Neural progenitor cell (in vitro differentiated cells): Measurements from ENCODE around the gene VWC2L. TPM values are rescaled to one million over a fixed set of nuclear protein-coding genes. Genes with fewer than 3 reads are reported as not detected.

Experiments
- DNase-seq: peaks from one replicate; pipeline ENCODE4 v3.0.0-alpha.2; 2016; ENCODE audit warnings: low spot score
- H2AFZ ChIP-seq: fragments of 200-600 bp; sonication (generic); replicated peaks from 2 replicates; pipeline ENCODE4 v1.6.1; 2016; ENCODE audit warnings: antibody characterized with exemption
- H3F3A ChIP-seq: fragments of 200-600 bp; sonication (generic); 2 replicates; pipeline ENCODE4 v1.6.1; 2016; ENCODE audit warnings: antibody characterized with exemption, low read depth
- H3K27ac ChIP-seq: fragments of 200-600 bp; sonication (generic); 2 replicates; pipeline ENCODE4 v1.5.1; 2016; ENCODE audit warnings: mild to moderate bottlenecking
- H3K27me3 ChIP-seq: fragments of 200-600 bp; sonication (generic); 2 replicates; pipeline ENCODE4 v1.6.1; 2016; ENCODE audit warnings: mild to moderate bottlenecking, moderate library complexity
- H3K36me3 ChIP-seq: fragments of 200-600 bp; sonication (generic); 2 replicates; pipeline ENCODE4 v1.5.1; 2016
- H3K4me1 ChIP-seq: fragments of 200-600 bp; sonication (generic); 2 replicates; pipeline ENCODE4 v1.6.1; 2016; ENCODE audit warnings: mixed run types
- H3K4me2 ChIP-seq: fragments of 200-600 bp; sonication (generic); 2 replicates; pipeline ENCODE4 v1.6.1; 2016
- H3K4me3 ChIP-seq: fragments of 200-600 bp; sonication (generic); 2 replicates; pipeline ENCODE4 v1.5.1; 2016
- H3K79me2 ChIP-seq: fragments of 200-600 bp; sonication (generic); 2 replicates; pipeline ENCODE4 v1.6.1; 2016; ENCODE audit warnings: low read depth
- H3K9ac ChIP-seq: fragments of 200-600 bp; sonication (generic); 2 replicates; pipeline ENCODE4 v1.6.1; 2016
- H3K9me3 ChIP-seq: fragments of 200-600 bp; sonication (generic); 2 replicates; pipeline ENCODE4 v1.5.1; 2016; ENCODE audit warnings: low read depth
- H4K20me1 ChIP-seq: fragments of 200-600 bp; sonication (generic); 2 replicates; pipeline ENCODE4 v1.6.1; 2016; ENCODE audit warnings: low read depth
- H3K27ac Mint-ChIP-seq: 3 replicates; pipeline ENCODE4 v1.8.0; 2021; ENCODE audit warnings: mixed read lengths
- H3K27me3 Mint-ChIP-seq: 2 replicates; pipeline ENCODE4 v1.8.0; 2022; ENCODE audit warnings: low read depth, mild to moderate bottlenecking, inconsistent platforms, moderate library complexity, mixed read lengths; ENCODE audit not compliant: insufficient read depth
- H3K36me3 Mint-ChIP-seq: 3 replicates; pipeline ENCODE4 v1.8.0; 2021; ENCODE audit warnings: mixed read lengths
- H3K4me1 Mint-ChIP-seq: 3 replicates; pipeline ENCODE4 v1.8.0; 2021; ENCODE audit warnings: mixed read lengths
- H3K4me3 Mint-ChIP-seq: 3 replicates; pipeline ENCODE4 v1.8.0; 2021; ENCODE audit warnings: mild to moderate bottlenecking, moderate library complexity, mixed read lengths
- H3K9me3 Mint-ChIP-seq: 3 replicates; pipeline ENCODE4 v1.8.0; 2020; ENCODE audit warnings: mixed read lengths
- EZH2 ChIP-seq: fragments of 200-600 bp; sonication (generic); IDR thresholded peaks from 2 replicates; pipeline ENCODE4 v1.6.1; 2017; ENCODE audit warnings: antibody characterized with exemption, mild to moderate bottlenecking, moderate library complexity
- EZH2phosphoT487 ChIP-seq: fragments of 200-600 bp; sonication (generic); IDR thresholded peaks from 2 replicates; pipeline ENCODE4 v1.6.1; 2017; ENCODE audit warnings: antibody characterized with exemption
- total RNA-seq: library from RNA; depleted of rRNA; stranded (reverse); fragments of >200 nt; gene quantifications from 2 replicates; pipeline ENCODE4 v1.2.3, GENCODE V29; 2015; ENCODE audit warnings: low replicate concordance
- TF ChIP-seq, protein P1 (sequence below): fragments of 200-600 bp; sonication (generic); IDR thresholded peaks from 2 replicates; pipeline ENCODE4 v1.5.1; 2017; ENCODE audit warnings: antibody characterized with exemption, mild to moderate bottlenecking

The VWC2L gene
- total RNA-seq, 1 donor from 2014 or later, result not detected

GRCh38 chr2:214628091-214628490 is 217.2 kb downstream of the VWC2L start:
- H3K27ac ChIP-seq, result no peak overlapping the region
- H3K27me3 ChIP-seq, result no peaks in the 10 kb centered on the region
- H2AFZ ChIP-seq, result no peak overlapping the region
- TF ChIP-seq EZH2 (no peak), EZH2phosphoT487 (no peak)
- TF ChIP-seq, protein P1, sequence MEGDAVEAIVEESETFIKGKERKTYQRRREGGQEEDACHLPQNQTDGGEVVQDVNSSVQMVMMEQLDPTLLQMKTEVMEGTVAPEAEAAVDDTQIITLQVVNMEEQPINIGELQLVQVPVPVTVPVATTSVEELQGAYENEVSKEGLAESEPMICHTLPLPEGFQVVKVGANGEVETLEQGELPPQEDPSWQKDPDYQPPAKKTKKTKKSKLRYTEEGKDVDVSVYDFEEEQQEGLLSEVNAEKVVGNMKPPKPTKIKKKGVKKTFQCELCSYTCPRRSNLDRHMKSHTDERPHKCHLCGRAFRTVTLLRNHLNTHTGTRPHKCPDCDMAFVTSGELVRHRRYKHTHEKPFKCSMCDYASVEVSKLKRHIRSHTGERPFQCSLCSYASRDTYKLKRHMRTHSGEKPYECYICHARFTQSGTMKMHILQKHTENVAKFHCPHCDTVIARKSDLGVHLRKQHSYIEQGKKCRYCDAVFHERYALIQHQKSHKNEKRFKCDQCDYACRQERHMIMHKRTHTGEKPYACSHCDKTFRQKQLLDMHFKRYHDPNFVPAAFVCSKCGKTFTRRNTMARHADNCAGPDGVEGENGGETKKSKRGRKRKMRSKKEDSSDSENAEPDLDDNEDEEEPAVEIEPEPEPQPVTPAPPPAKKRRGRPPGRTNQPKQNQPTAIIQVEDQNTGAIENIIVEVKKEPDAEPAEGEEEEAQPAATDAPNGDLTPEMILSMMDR, result no peak
- no peak overlapping the region for H3K4me2 ChIP-seq
- peaks cover 7% of the 10 kb centered on the region for H3F3A ChIP-seq
- no peaks in the 10 kb centered on the region for H3K9me3 Mint-ChIP-seq
- H3K9ac ChIP-seq, result no peak overlapping the region
- no peaks in the 10 kb centered on the region for H3K79me2 ChIP-seq
- no peak overlapping the region for H3K4me3 Mint-ChIP-seq
- no peak overlapping the region for H3K4me3 ChIP-seq
- no peaks in the 10 kb centered on the region for H4K20me1 ChIP-seq
- H3K36me3 Mint-ChIP-seq, result no peaks in the 10 kb centered on the region
- no peaks in the 10 kb centered on the region for H3K9me3 ChIP-seq
- H3K4me1 Mint-ChIP-seq, result no peaks in the 10 kb centered on the region
- DNase-seq, result no peak
- no peak overlapping the region for H3K27ac Mint-ChIP-seq
- H3K36me3 ChIP-seq, result no peaks in the 10 kb centered on the region
- no peaks in the 10 kb centered on the region for H3K27me3 Mint-ChIP-seq
- H3K4me1 ChIP-seq, result peaks cover 9% of the 10 kb centered on the region
